Panc1 (cell line): Measurements from ENCODE around the gene SSBP3. TPM values are rescaled to one million over a fixed set of nuclear protein-coding genes. Genes with fewer than 3 reads are reported as not detected.

Experiments used
- ATAC-seq: fragments of 200-7000 bp; cut with Tn5 transposase; 2 replicates; pipeline ENCODE4 v1.9.1; 2020; ENCODE audit warnings: mild to moderate bottlenecking, moderate library complexity
- BruUV-seq: library from RNA; stranded (reverse); fragments of 400-500 nt; replicated peaks from 2 replicates; lab custom pipeline; 2021; lab: Mats Ljungman, UMichigan
- CTCF ChIA-PET: fragments of 300-600 bp; sonication (Branson Sonifier 250); formaldehyde crosslinking; loops from one replicate; lab custom pipeline; 2022; ENCODE audit warnings: antibody characterized with exemption; lab: Charles Lee
- POLR2A ChIA-PET: fragments of 300-600 bp; sonication (Branson Sonifier 250); formaldehyde crosslinking; loops from one replicate; lab custom pipeline; 2022; ENCODE audit warnings: antibody characterized with exemption; lab: Charles Lee
- DNase-seq: peaks from one replicate; pipeline ENCODE4 v3.0.0-alpha.2; 2010; ENCODE audit warnings: low read depth, low spot score
- H3K27ac ChIP-seq: 2 replicates; pipeline ENCODE4 v1.5.1; 2011; ENCODE audit warnings: mild to moderate bottlenecking, low read length, inconsistent platforms
- H3K27me3 ChIP-seq: fragments of 200-500 bp; sonication (Bioruptor generic); 2 replicates; pipeline ENCODE4 v1.6.0; 2014; ENCODE audit warnings: low read length, inconsistent platforms; ENCODE audit not compliant: control insufficient read depth, insufficient read depth
- H3K36me3 ChIP-seq: fragments of 200-500 bp; sonication (Bioruptor generic); 2 replicates; pipeline ENCODE4 v1.5.1; 2014; ENCODE audit warnings: inconsistent platforms, mild to moderate bottlenecking, low read length, moderate library complexity; ENCODE audit not compliant: control insufficient read depth, insufficient read depth
- H3K4me1 ChIP-seq: 2 replicates; pipeline ENCODE4 v1.5.1; 2011; ENCODE audit warnings: inconsistent platforms, mild to moderate bottlenecking, low read length, moderate library complexity; ENCODE audit not compliant: control insufficient read depth, insufficient read depth
- H3K4me3 ChIP-seq, 2 experiments: 2 replicates each; pipeline ENCODE4 v1.5.1; 2011 to 2012; ENCODE audit warnings: low read depth in 2 of 2, low read length in 2 of 2, mild to moderate bottlenecking in 2 of 2, inconsistent platforms in 1 of 2, moderate library complexity in 1 of 2
- H3K9me3 ChIP-seq: fragments of 200-500 bp; sonication (Bioruptor generic); 2 replicates; pipeline ENCODE4 v1.5.1; 2014; ENCODE audit warnings: low read depth, mild to moderate bottlenecking, inconsistent platforms, low read length, moderate library complexity; ENCODE audit not compliant: control insufficient read depth, insufficient read depth
- POLR2AphosphoS5 ChIP-seq: IDR thresholded peaks from 2 replicates; pipeline ENCODE4 v1.6.1; 2012; ENCODE audit warnings: mild to moderate bottlenecking, low read depth, low read length, moderate library complexity
- SIN3A ChIP-seq: IDR thresholded peaks from 2 replicates; pipeline ENCODE4 v1.6.1; 2012; ENCODE audit warnings: low read depth, mild to moderate bottlenecking, low read length, moderate library complexity, borderline replicate concordance; ENCODE audit not compliant: insufficient read depth
- TCF7L2 ChIP-seq: IDR thresholded peaks from 2 replicates; pipeline ENCODE4 v1.6.1; 2011; ENCODE audit warnings: mild to moderate bottlenecking, low read depth, low read length, inconsistent platforms
- in situ Hi-C: cut with HindIII; loops from 2 replicates; pipeline ENCODE4 v1.10.0; 2016; ENCODE audit warnings: low sequenced_read_pairs, low pct_unique_long_range_greater_than_20kb
- intact Hi-C: fragments of 100-400 bp; cut with micrococcal nuclease; formaldehyde crosslinking; loops from one replicate; pipeline ENCODE4 v1.10.0; 2022; ENCODE audit not compliant: unreplicated experiment
- total RNA-seq: library from RNA; stranded (reverse); gene quantifications from one replicate; pipeline ENCODE4 v1.2.1, GENCODE V29; 2021; ENCODE audit not compliant: unreplicated experiment
- TF ChIP-seq, protein P1 (sequence below): fragments of 450-650 bp; IDR thresholded peaks from 2 replicates; pipeline ENCODE4 v1.5.1; 2017; ENCODE audit warnings: mild to moderate bottlenecking
- TF ChIP-seq, protein P2 (sequence below), 2 experiments: IDR thresholded peaks; 2 replicates each; pipeline ENCODE4 v1.6.1; 2011 to 2012; ENCODE audit warnings: low read depth in 2 of 2, control low read depth in 1 of 2, low read length in 1 of 2, mild to moderate bottlenecking in 1 of 2, moderate library complexity in 1 of 2; ENCODE audit not compliant: insufficient read depth in 1 of 2

SSBP3 gene
- total RNA-seq, 1 experiment from 2014 or later: 22.5 TPM

DNA sequence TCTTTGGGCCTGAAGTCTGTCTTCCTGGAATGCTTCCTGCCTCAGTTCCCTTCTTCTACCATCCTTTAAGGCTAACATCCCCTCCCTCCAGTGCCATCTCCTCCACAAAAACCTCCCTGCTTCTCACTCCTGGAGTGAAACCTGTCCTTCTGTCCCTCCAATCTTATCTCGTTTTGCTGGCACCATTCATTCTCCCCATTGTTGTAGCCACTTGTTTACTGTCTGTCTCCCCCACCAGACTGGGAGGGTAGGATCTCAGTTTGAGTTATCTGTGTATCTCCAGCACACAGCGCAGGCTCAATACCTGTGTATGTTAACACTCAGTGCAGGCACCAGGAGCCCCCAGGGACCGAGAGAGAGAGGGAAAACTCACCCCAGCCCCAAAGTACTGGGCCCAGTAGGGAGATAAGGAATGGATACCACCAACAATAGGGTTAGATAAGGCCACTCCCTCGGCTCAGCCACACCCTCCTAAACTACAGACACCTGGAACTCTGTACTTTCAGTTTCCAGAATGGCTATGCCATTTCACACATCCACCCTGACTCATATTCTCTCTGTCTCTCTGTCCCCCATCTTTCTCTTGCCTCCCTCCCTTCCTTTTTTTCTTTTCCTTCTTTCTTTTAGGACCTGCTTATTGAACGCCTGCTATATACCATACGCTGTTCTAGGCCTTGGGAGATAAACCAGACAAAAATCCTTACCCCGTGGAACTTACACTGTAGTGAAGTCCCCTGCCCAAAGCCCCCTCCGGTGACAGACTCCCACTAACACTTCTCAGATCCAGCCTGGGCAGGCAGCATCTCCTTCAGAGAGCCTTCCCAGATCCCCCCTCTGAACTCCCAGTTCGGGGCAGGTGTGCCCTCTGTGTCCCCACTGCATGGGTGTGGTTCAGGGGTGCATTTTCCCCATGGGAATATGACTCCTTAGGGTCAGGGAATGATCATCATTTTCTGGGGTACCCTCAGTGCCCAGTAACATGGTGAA, 3.3 kb upstream of the SSBP3 start:
- no peaks in the 10 kb centered on the region for H3K9me3 ChIP-seq
- intact Hi-C loops (no loop called here), in situ Hi-C loops (no loop called here)
- H3K27ac ChIP-seq: peak overlapping the region; percentile 77; the same call in 1 of the 2 replicates
- ATAC-seq: no peak
- TF ChIP-seq SIN3A: no peak
- TF ChIP-seq, protein P1, sequence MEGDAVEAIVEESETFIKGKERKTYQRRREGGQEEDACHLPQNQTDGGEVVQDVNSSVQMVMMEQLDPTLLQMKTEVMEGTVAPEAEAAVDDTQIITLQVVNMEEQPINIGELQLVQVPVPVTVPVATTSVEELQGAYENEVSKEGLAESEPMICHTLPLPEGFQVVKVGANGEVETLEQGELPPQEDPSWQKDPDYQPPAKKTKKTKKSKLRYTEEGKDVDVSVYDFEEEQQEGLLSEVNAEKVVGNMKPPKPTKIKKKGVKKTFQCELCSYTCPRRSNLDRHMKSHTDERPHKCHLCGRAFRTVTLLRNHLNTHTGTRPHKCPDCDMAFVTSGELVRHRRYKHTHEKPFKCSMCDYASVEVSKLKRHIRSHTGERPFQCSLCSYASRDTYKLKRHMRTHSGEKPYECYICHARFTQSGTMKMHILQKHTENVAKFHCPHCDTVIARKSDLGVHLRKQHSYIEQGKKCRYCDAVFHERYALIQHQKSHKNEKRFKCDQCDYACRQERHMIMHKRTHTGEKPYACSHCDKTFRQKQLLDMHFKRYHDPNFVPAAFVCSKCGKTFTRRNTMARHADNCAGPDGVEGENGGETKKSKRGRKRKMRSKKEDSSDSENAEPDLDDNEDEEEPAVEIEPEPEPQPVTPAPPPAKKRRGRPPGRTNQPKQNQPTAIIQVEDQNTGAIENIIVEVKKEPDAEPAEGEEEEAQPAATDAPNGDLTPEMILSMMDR: no peak
- no peak for TF ChIP-seq TCF7L2
- TF ChIP-seq, protein P2, sequence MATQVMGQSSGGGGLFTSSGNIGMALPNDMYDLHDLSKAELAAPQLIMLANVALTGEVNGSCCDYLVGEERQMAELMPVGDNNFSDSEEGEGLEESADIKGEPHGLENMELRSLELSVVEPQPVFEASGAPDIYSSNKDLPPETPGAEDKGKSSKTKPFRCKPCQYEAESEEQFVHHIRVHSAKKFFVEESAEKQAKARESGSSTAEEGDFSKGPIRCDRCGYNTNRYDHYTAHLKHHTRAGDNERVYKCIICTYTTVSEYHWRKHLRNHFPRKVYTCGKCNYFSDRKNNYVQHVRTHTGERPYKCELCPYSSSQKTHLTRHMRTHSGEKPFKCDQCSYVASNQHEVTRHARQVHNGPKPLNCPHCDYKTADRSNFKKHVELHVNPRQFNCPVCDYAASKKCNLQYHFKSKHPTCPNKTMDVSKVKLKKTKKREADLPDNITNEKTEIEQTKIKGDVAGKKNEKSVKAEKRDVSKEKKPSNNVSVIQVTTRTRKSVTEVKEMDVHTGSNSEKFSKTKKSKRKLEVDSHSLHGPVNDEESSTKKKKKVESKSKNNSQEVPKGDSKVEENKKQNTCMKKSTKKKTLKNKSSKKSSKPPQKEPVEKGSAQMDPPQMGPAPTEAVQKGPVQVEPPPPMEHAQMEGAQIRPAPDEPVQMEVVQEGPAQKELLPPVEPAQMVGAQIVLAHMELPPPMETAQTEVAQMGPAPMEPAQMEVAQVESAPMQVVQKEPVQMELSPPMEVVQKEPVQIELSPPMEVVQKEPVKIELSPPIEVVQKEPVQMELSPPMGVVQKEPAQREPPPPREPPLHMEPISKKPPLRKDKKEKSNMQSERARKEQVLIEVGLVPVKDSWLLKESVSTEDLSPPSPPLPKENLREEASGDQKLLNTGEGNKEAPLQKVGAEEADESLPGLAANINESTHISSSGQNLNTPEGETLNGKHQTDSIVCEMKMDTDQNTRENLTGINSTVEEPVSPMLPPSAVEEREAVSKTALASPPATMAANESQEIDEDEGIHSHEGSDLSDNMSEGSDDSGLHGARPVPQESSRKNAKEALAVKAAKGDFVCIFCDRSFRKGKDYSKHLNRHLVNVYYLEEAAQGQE (IDR thresholded peaks at IDR 0.05; ENCODE audit: insufficient read depth in 1 of 2, low read depth in 2 of 2, low read length in 1 of 2): no peak
- TF ChIP-seq POLR2AphosphoS5: no peak
- no peak for DNase-seq
- H3K36me3 ChIP-seq: no peaks in the 10 kb centered on the region
- no TSS peak for BruUV-seq
- no peaks in the 10 kb centered on the region for H3K27me3 ChIP-seq
- H3K4me1 ChIP-seq: peaks cover 14% of the 10 kb centered on the region
- H3K4me3 ChIP-seq: no peak overlapping the region
- CTCF ChIA-PET: no interaction called here
- POLR2A ChIA-PET: no interaction called here

DNA sequence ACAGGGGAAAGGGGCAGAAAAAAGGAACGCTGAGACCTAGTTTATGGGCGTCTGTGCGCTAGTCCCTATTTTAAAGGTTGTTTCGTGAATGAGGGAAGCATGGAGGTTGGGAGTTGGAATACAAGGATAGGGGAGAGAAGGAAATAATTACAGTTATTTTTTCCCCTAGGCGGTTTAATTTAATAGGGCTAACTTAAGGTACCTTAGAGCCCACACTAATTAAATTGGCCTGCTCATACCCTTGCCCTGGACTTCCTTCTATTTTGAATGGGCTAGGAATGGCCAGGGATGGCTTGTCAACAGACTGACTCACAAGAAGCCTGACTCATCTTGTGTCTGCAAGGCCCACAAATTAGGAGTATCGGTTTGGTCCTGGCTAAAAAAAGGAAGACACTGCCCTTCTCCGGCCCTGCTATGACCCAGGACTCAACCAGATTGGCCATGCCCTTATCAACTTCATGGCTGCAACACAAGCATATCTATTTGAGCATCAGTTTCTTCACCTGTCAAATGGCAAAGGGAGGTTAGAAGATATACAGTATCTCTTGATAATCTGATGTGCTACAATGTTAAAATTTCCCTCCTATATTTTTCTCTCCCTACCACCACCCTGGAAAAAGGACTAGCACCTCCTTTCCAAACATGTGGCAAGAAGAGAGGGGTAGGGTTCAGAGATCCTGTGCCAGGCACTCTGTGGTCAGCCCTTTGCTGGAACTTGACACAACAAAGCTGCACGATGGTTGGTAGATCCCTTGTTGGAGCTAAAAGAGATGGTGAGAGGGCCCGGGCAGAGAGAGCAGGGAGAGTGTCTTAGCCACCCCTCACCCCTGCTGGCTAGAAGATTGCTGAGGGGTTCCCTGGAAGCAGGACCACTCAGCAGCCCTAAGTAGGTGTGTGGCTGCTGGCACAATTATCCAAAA, 2.2 kb upstream of the SSBP3 start:
- POLR2A ChIA-PET: no interaction called here
- intact Hi-C loops (no loop called here), in situ Hi-C loops (no loop called here)

More for the DNA sequence above, 2.2 kb upstream of the SSBP3 start:
- peak overlapping the region in 1 of 2 experiments; percentile 78; a peak in 1 of 4 replicates for H3K4me3 ChIP-seq
- H3K4me1 ChIP-seq: peaks cover 19% of the 10 kb centered on the region
- BruUV-seq: no TSS peak
- no peak for TF ChIP-seq TCF7L2
- TF ChIP-seq POLR2AphosphoS5: no peak
- no peak for TF ChIP-seq SIN3A
- TF ChIP-seq, protein P1: no peak
- TF ChIP-seq, protein P2 (IDR thresholded peaks at IDR 0.05; ENCODE audit: insufficient read depth in 1 of 2, low read depth in 2 of 2, low read length in 1 of 2): no peak
- CTCF ChIA-PET: no interaction called here
- no peak; the same call in 1 of the 2 replicates for ATAC-seq
- H3K27me3 ChIP-seq: no peaks in the 10 kb centered on the region
- DNase-seq: peak; percentile 50
- no peaks in the 10 kb centered on the region for H3K36me3 ChIP-seq
- H3K9me3 ChIP-seq: no peaks in the 10 kb centered on the region
- peak overlapping the region; percentile 77 for H3K27ac ChIP-seq
